Glomerular visceral epithelial cell (primary cell): Measurements from ENCODE around the gene SLC37A1.
"Not testable (repeated sequence)": the region's sequence is repeated elsewhere in the genome, so short reads cannot be mapped to it uniquely, and the experiment has no call there.

Experiments used
- DNase-seq: peaks from one replicate; pipeline ENCODE4 v3.0.0-alpha.2; 2016; ENCODE audit errors: extremely low spot score

The SLC37A1 gene

GRCh38 chr21:42513151-42513984, at the start of gene SLC37A1:
TSS of gene SLC37A1 (plus strand) at chr21:42513852. CDS start at chr21:42518455, 4,603 bp downstream.
- peak; percentile 12 for DNase-seq

GRCh38 chr21:42463861-42464515, 49.7 kb upstream of the SLC37A1 start:
- DNase-seq: no peak

GRCh38 chr21:42465008-42465802, 48.4 kb upstream of the SLC37A1 start:
- peak; percentile 33 for DNase-seq

- DNase-seq: no peak
Measured at GRCh38 chr21:42465803-42466127, 47.9 kb upstream of the SLC37A1 start.

GRCh38 chr21:42466700-42467099, 47.0 kb upstream of the SLC37A1 start:
- DNase-seq: no peak

- DNase-seq: no peak
Measured at GRCh38 chr21:42467140-42467983, 46.3 kb upstream of the SLC37A1 start.

- DNase-seq: no peak
Measured at GRCh38 chr21:42468491-42469131, 45.0 kb upstream of the SLC37A1 start.

- DNase-seq: no peak
Measured at GRCh38 chr21:42469272-42469671, 44.4 kb upstream of the SLC37A1 start.

- DNase-seq: not testable (repeated sequence)
Measured at GRCh38 chr21:42469726-42470125, 43.9 kb upstream of the SLC37A1 start.

GRCh38 chr21:42471206-42471605, 42.4 kb upstream of the SLC37A1 start:
- no peak for DNase-seq

GRCh38 chr21:42471716-42472330, 41.8 kb upstream of the SLC37A1 start:
- no peak for DNase-seq

- no peak for DNase-seq
Measured at GRCh38 chr21:42472521-42472920, 41.1 kb upstream of the SLC37A1 start.

GRCh38 chr21:42473498-42474042, 40.1 kb upstream of the SLC37A1 start:
- DNase-seq: no peak

- peak; percentile 81 for DNase-seq
Measured at GRCh38 chr21:42474043-42474831, 39.4 kb upstream of the SLC37A1 start.

GRCh38 chr21:42475036-42475435, 38.6 kb upstream of the SLC37A1 start:
- DNase-seq: peak; percentile 29

GRCh38 chr21:42475526-42476387, 37.9 kb upstream of the SLC37A1 start:
- DNase-seq: no peak

- no peak for DNase-seq
Measured at GRCh38 chr21:42476388-42477331, 37.0 kb upstream of the SLC37A1 start.
